Neutrophil (primary cell): ENCODE measurements around the gene ANTXR2.
A peak's percentile ranks its signal among the peaks of the same experiment; 100 is the strongest.

Experiments used
- H3K27ac ChIP-seq: fragments of 200-600 bp; sonication (generic); 2 replicates; pipeline ENCODE4 v1.5.1; 2016; ENCODE audit warnings: mild to moderate bottlenecking, moderate library complexity
- H3K27me3 ChIP-seq: fragments of 200-600 bp; sonication (generic); 2 replicates; pipeline ENCODE4 v1.6.0; 2016; ENCODE audit warnings: mild to moderate bottlenecking
- H3K36me3 ChIP-seq: fragments of 200-600 bp; sonication (generic); 2 replicates; pipeline ENCODE4 v1.5.1; 2017
- H3K4me1 ChIP-seq, 2 experiments: fragments of 200-600 bp in 1 of 2; sonication (generic) in 1 of 2; 1 replicate in 1 of 2; 2 replicates in 1 of 2; pipeline versions ENCODE4 v1.5.1 to v1.6.1; 2013 to 2016; ENCODE audit warnings: low read depth in 1 of 2, low read length in 1 of 2, mild to moderate bottlenecking in 1 of 2, moderate library complexity in 1 of 2; ENCODE audit not compliant: control insufficient read depth in 1 of 2, insufficient read depth in 1 of 2
- H3K4me3 ChIP-seq, 2 experiments: fragments of 200-600 bp in 1 of 2; sonication (generic) in 1 of 2; 1 replicate in 1 of 2; 2 replicates in 1 of 2; pipeline ENCODE4 v1.5.1; 2013 to 2016; ENCODE audit warnings: low read depth in 1 of 2, low read length in 1 of 2, mild to moderate bottlenecking in 1 of 2, moderate library complexity in 1 of 2
- H3K9me3 ChIP-seq: fragments of 200-600 bp; sonication (generic); 2 replicates; pipeline ENCODE4 v1.5.1; 2016
- CTCF ChIP-seq: fragments of 200-600 bp; sonication (generic); IDR thresholded peaks from 2 replicates; pipeline ENCODE4 v1.5.1; 2016; ENCODE audit warnings: antibody characterized with exemption

The ANTXR2 gene

GRCh38 chr4:79964400-79965211, 108.4 kb downstream of the ANTXR2 start:
- H3K4me1 ChIP-seq = peaks cover 6 to 9% of the 10 kb centered on the region in 2 experiments
- H3K27me3 ChIP-seq = no peaks in the 10 kb centered on the region
- no peak overlapping the region for H3K27ac ChIP-seq
- peaks cover 34% of the 10 kb centered on the region for H3K36me3 ChIP-seq
- no peaks in the 10 kb centered on the region for H3K9me3 ChIP-seq
- no peak for TF ChIP-seq CTCF
- H3K4me3 ChIP-seq = no peak overlapping the region

GRCh38 chr4:79964020-79964399, 109.0 kb downstream of the ANTXR2 start:
- Histone ChIP-seq H3K9me3 (no peaks in the 10 kb centered on the region), H3K27ac (no peak overlapping the region), H3K36me3 (peaks cover 34% of the 10 kb centered on the region), H3K27me3 (no peaks in the 10 kb centered on the region), H3K4me1 (peaks cover 6 to 9% of the 10 kb centered on the region in 2 experiments), H3K4me3 (no peak overlapping the region)
- no peak for TF ChIP-seq CTCF

- no peaks in the 10 kb centered on the region for H3K27me3 ChIP-seq
- peaks cover 0 to 6% of the 10 kb centered on the region in 2 experiments for H3K4me1 ChIP-seq
- H3K36me3 ChIP-seq = peaks cover 27% of the 10 kb centered on the region
- no peak overlapping the region for H3K4me3 ChIP-seq
- TF ChIP-seq CTCF = no peak
- no peaks in the 10 kb centered on the region for H3K9me3 ChIP-seq
- no peak overlapping the region for H3K27ac ChIP-seq
Observed at GRCh38 chr4:79959652-79960051, 113.4 kb downstream of the ANTXR2 start.

GRCh38 chr4:79958466-79959264, 114.4 kb downstream of the ANTXR2 start:
- Histone ChIP-seq H3K27me3 (no peaks in the 10 kb centered on the region), H3K9me3 (no peaks in the 10 kb centered on the region), H3K4me3 (no peak overlapping the region), H3K36me3 (peaks cover 17% of the 10 kb centered on the region), H3K4me1 (peaks cover 0 to 6% of the 10 kb centered on the region in 2 experiments), H3K27ac (peak overlapping the region; percentile 21)
- TF ChIP-seq CTCF = no peak

GRCh38 chr4:79949178-79949577, 123.9 kb downstream of the ANTXR2 start:
- Histone ChIP-seq H3K4me3 (no peak overlapping the region), H3K4me1 (peaks cover 0 to 3% of the 10 kb centered on the region in 2 experiments), H3K9me3 (no peaks in the 10 kb centered on the region), H3K27ac (peak overlapping the region; percentile 6), H3K36me3 (peaks cover 9% of the 10 kb centered on the region), H3K27me3 (no peaks in the 10 kb centered on the region)
- TF ChIP-seq CTCF = no peak
